GM19035 (cell line): ENCODE results near the gene KIF13A.

ENCODE experiments used
- ATAC-seq: cut with Tn5 transposase; IDR thresholded peaks from one replicate; pipeline ENCODE4 v1.9.1; 2021; ENCODE audit not compliant: unreplicated experiment

The KIF13A gene

DNA sequence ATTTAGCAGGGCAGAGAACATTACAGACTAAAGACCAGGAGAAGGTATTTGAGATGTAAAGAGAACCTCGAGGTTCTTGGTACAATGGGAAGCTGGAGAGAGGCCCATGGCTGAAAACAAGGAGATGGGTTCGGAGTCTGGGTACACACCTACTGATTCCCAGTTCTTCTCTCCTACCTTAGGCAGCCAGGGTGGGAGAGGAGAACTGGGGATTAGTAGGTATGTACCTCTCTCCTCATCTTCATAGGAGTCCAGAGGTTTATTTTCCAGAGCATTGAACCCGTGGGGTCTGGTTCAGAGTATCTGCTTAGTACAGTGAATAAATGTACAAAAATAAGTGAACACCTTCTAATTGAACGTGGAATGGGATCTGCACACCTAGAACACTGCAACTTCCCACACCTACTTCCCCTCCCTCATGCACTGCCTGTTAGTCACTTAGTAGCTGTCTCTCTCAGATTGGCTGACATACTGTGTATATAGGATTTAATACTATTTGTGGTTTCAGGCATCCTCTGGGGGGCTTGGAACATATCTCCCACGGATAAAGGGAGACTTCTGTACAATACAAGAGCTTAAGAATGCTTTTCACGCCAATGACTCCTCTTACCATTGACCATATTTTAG is 257.2 kb downstream of the KIF13A start:
- no peak for ATAC-seq

DNA sequence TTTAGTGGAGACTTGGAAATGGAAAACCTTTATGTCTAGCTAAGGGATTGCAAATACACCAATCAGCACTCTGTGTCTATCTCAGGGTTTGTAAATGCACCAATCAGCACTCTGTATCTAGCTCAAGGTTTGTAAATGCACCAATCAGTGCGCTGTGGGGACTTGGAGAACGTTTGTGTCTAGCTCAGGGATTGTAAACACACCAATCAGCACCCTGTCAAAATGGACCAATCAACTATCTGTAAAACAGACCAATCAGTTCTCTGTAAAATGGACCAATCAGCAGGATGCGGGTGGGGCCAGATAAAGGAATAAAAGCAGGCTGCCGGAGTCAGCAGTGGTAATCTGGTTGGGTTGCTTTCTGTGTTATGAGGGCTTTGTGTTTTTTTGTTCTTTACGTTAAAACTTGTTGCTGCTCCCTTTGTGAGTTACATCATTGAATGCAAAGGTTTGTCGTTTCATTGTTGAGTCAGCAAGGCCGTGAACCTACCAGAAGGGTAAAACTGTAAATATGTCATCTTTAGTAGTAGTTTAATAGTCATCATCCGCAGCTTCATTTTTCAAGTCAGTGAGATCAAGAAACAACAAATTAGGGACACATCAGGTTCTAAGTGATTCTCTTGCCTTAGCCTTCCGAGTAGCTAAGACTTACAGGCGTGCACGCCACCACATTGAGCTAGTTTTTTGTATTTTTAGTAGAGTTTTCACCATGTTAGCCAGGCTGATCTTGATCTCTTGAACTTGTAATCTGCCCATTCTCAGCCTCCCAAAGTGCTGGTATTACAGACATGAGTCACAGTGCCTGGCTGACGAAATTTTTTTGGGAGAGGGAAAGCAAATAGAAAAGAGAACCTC is 258.0 kb downstream of the KIF13A start:
- no peak for ATAC-seq

DNA sequence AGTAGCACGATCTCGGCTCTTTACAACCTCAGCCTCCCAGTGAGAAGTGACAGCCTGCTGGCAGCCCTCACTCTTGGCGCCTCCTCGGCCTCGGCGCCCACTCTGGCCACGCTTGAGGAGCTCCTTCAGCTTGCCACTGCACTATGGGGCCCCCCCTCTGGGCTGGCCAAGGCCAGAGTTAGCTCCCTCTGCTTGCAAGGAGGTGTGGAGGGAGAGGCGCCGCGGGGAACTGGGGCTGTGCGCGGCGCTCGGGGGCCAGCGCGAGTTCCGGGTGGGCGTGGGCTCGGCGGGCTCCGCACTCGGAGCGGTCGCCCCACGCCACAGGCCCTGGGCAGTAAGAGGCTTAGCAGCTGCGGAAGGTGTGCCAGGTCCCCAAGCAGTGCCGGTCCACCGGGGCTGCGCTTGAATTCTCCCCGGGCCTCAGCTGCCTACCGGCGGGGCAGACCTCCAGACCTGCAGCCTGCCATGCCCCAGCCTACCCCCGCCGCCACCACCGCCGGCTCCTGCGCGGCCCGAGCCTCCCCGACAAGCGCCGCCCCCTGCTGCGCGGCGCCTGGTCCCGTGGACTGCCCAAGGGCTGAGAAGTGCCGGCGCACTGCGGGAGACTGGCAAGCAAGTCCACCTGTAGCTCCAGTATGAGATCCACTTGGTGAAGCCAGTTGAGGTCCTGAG is 258.7 kb downstream of the KIF13A start:
- ATAC-seq: no peak

DNA sequence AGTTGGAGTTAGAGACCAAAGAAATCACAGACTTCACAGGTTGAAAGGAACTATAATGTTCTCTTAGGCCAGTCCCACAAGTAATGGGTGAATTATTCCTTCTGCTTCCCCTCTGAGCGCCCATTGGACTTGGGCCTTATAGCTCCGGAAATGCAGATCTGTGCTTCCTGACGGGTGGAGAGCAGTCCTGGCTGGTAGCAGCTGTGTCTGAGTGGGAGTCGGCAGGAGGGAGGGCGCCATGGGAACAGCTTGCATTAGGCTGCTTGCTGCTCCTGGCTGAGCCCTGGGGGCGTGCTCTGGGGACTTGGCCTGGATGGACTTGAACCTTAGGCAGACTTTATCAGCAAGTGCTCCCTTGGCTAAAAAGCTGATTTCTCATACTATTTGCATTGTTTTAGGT is 262.4 kb downstream of the KIF13A start:
- ATAC-seq: no peak

DNA sequence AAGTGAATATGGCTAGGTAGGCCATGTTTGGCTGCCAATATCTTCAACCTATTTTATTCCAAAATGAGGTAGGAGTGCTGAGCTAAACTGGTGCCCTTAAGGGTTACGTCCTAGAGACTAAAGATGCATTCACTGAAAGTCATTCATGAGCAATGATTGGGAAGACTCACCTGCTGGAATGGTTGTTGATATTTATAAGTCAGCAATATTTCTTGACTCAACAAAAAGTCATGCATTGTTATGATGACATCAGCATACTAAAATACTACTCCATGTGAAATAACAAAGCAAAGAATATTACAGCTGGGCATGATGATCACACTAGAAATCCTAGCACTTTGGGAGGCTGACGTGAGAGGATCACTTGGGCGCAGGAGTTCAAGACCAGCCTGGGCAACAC is 263.1 kb downstream of the KIF13A start:
- ATAC-seq: no peak

DNA sequence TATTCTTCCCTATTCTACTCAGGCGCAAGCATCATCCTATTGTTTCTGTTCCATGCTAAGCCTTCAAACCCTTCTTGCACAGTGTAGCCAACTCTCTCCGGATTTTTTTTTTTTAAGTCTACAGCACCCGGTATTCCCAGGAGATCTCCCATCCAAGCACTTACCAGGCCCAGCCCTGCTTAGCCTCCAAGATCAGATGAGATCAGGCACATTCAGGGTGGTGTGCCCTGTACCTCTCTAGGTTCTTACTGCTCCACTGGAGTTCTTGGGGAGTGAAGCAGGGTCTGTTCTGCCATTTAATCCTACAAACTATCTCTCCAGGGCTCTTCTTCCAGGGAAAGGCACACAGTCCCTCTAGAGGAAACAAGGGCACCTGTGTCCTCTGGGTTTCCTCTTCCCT is 265.8 kb downstream of the KIF13A start:
- ATAC-seq: no peak

DNA sequence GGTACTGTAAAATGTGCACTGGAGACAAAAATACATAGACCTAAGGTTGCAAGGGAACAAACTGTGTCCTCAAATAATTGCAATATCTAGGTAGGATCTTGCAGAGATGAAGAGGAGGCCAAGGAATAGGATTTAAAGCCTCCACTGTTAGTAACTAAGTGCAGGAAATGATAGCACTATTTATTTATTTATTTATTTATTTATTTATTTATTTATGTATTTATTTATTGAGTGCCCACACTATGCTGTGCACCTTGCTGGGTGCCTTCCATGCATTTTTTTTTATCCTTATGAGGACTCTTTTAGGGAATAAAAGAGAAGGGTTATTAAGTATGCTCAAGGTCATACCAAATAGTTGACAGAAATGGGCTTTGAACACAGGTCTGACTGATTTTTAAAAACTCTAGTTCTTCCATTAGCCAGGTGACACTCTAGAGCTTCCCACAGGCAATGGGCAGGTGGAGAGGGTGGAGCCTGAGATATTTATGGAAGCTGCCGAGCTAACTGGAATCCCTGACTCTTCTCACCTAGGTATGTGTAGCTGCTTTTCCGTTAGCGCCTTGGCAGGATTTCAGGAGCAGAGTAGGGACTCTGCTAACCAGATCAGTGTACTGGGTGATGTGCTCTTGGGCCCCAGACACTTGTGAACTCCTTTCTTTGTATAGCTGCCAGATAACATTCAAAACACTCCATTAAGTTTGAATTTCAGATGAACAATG is 268.0 kb downstream of the KIF13A start:
- no peak for ATAC-seq

DNA sequence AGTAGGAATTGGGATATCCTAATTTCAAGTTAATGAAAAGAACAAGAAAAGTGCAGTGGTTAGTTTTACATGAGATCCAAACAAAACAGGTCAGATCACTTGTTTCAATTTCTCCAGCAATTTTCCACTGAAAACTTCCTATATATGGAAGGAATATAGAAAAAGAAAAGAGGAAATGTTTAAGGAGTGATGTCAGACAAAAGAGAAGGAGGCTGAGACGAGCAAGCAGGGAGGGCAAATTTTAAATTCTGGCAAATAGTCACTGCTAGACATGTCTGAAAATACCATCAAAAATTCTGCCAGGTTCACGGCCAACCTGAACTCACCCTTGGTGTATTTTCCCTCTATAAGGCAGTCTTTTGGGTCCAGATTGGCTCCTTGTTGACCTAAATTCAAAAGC is 271.2 kb downstream of the KIF13A start:
- ATAC-seq: no peak

DNA sequence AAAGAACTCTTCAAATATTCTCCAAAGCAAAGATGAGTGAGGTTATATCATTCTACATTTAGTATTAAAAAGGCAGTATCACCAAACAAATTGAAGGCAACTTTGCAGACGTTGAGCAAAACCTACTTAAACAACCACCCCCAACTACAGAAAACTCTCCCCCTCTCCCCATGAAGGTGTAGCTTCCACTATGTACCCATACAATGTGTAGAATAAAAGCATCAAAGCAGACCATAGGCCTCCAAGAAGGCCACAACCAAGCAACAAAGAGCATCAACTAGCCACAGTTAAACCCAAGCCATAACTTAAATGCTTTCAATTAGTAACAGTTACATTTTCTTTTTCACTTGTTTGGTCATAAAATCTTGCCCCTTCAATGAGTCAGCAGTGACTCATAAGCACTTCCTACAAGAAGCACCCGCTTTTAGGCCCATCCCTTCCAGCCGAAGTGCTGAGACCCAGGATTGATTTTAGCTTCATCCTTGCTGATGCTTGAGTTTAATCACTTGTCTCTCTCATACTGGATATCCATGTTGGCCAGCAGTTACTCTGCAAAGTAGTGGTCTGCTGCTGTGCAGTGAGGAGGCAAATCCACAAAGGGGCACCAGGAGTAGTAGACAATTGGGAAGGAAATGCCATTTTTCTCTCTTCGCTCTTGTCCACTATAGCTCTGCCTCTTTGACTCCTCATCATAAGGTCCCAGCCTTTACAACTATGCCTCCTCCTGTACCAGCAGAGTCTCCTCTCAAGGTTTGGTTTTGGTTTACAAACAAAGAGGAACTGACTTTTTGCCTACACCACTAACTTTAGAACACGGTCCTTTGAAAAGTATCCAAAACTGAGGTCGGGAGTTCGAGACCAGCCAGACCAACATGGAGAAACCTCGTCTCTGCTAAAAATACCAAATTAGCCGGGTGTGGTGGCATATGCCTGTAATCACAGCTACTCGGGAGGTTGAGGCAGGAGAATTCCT is 272.3 kb downstream of the KIF13A start:
- peak; percentile 83 for ATAC-seq

DNA sequence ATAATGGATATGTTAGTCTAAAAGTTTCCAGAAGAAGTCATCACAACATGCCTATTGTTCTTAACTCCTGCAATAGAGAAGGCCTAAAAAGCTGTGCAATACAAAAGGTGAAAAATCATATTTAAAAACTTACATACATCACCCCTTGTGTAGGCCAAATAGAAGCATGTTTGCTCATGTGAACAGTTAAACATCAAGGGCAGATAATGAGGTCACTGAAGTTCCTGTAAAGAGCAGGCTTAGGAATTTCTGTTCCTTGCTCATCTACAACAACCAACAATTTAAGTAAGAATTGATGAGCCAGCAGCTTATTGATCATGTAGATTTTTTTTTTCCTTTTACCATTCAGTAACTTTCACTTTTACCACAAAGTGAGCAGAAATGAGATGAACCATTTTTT is 273.3 kb downstream of the KIF13A start:
- no peak for ATAC-seq

DNA sequence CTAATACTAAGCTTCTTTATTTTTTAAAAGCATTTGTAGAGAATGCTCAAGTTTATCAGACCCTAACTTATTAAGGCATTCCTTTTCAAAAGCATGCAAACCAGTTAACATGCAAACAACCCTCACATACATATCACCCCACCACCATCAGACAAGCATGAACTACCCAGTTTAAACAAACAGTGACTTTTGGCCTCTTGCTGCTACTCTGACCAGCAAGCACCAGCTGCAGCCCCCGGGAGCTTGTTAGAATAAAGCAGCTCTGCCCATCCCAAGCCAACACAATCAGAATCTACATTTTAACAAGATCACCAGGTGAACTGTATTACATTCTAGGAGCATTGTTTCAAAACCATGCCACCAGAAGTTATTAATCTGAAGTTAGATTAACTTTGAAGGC is 274.9 kb downstream of the KIF13A start:
- ATAC-seq: no peak

DNA sequence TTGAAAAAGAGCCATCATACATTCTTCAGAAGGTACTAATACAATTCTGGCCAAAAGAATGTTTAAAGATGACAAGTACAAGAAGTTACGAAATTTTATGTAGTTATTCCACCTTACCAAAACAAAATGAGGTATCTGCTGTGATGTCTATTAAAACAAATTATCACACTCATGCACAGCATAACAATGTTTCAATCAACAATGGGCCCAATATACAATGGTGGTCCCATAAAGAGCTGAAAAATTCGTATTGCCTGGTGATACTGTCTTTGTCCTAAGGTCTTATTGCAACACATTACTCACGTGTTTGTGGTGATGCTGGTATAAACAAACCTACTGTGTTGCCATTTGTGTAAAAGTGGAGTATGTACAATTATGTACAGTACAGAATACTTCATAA is 277.1 kb downstream of the KIF13A start:
- no peak for ATAC-seq

DNA sequence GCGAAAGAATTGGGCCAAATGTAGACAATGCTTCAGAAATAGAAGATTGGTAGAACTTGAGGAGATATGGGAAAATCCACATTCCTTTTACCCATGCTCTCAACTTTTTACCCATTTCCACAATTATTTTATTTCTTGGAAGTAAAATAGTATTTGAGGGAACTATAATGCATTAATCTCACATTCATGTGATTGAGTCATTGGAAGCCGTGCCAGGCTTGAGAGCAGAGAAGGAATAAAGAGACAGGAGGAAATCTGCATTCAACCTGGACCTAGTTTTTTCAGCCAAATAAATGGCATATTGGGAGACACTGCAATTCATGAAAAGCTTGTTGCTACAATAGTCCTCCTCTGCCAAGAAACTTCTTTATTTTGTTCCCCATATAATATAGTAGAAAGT is 278.0 kb downstream of the KIF13A start:
- no peak for ATAC-seq
